ENCODE measurements around the gene PRR33. TPM values are rescaled to one million over a fixed set of nuclear protein-coding genes. Genes with fewer than 3 reads are reported as not detected.

The PRR33 gene
- total RNA-seq, 2 experiments from 2014 or later = not detected

GRCh38 chr11:1881442-1882264 lies 10.0 kb downstream of the PRR33 start:
- ATAC-seq (ENCODE audit: poor library complexity) (peak; percentile 13), DNase-seq (peak in 4 of 14 experiments; percentile 33 to 43 (median 38))
- peaks cover 52% of the 10 kb centered on the region for H3K36me3 ChIP-seq (ENCODE audit: insufficient read depth, low read length)
- H3K27me3 ChIP-seq (ENCODE audit: control insufficient read depth in 1 of 2, insufficient read depth in 2 of 2, low read length in 2 of 2) = no peaks in the 10 kb centered on the region
- no peak overlapping the region for H3K4me3 ChIP-seq (ENCODE audit: low read length)
- Mint-ChIP-seq H3K4me1 (ENCODE audit: low read depth) (peaks cover 14% of the 10 kb centered on the region), H3K27me3 (no peaks in the 10 kb centered on the region), H3K9me3 (no peaks in the 10 kb centered on the region), H3K27ac (peak overlapping the region; percentile 57), H3K4me3 (no peak overlapping the region), H3K36me3 (ENCODE audit: low read depth) (peaks cover 18% of the 10 kb centered on the region)
- intact Hi-C loops (cut with DNase I, micrococcal nuclease) = loop anchor here (1.0 to 5.0 kb wide), 4 partner anchors 36 to 271 kb away; partner anchors contain the start of gene TNNT3 (in 1 of the 2)
- TF ChIP-seq, protein P1, sequence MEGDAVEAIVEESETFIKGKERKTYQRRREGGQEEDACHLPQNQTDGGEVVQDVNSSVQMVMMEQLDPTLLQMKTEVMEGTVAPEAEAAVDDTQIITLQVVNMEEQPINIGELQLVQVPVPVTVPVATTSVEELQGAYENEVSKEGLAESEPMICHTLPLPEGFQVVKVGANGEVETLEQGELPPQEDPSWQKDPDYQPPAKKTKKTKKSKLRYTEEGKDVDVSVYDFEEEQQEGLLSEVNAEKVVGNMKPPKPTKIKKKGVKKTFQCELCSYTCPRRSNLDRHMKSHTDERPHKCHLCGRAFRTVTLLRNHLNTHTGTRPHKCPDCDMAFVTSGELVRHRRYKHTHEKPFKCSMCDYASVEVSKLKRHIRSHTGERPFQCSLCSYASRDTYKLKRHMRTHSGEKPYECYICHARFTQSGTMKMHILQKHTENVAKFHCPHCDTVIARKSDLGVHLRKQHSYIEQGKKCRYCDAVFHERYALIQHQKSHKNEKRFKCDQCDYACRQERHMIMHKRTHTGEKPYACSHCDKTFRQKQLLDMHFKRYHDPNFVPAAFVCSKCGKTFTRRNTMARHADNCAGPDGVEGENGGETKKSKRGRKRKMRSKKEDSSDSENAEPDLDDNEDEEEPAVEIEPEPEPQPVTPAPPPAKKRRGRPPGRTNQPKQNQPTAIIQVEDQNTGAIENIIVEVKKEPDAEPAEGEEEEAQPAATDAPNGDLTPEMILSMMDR (IDR thresholded peaks at IDR 0.05) = no peak
- peak overlapping the region in 1 of 2 donors; percentile 29 for H3K27ac ChIP-seq (ENCODE audit: low read depth in 1 of 2, low read length in 2 of 2)
- ChIA-PET CTCF (interaction anchor here (0.6 to 1.7 kb wide), 19 partner anchors 12 to 270 kb away, joined by 3 to 37 read pairs (median 4); partner anchors contain the start of genes LSP1 and TNNI2), POLR2A (interaction anchor here (0.6 to 4.7 kb wide), 11 partner anchors 9 to 413 kb away, joined by 3 to 23 read pairs (median 4); partner anchors contain the start of genes LSP1, PRR33 and TNNT3)
- H3K9me3 ChIP-seq (ENCODE audit: control insufficient read depth in 1 of 2, insufficient read depth in 1 of 2, low read length in 2 of 2) = no peaks in the 10 kb centered on the region
- peaks cover 47% of the 10 kb centered on the region for H3K4me1 ChIP-seq (ENCODE audit: insufficient read depth, low read length)

DNA sequence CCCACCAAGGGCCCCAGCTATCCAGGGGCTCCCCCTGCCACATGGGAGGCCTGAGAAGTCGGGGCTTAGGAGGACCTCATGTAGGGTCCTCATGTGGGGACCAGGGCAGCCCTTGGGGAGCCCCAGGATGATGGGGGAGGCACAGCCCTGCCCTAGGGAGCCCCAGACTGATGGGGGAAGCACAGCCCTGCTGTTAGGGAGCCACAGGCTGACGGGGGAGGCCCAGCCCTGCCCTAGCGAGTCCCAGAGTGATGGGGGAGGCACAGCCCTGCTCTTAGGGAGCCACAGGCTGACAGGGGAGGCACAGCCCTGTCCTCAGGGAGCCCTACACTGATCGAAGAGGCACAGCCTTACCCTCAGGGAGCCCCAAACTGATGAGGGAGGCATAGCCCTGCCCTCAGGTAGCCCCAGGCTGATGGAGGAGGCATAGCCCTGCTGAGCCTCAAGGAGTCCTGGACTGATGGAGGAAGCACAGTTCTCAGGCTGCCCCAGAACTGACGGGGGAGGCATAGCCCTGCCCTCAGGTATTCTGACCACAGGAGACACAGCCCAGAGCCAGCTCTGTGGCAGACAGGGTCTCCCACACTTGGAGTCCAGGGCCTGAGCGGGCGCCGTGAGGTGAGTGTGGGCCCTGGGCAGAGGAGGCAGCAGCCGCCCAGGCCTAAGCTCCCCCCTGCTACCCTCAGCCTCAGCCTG lies 10.8 kb downstream of the PRR33 start:
- Mint-ChIP-seq H3K27me3 (no peaks in the 10 kb centered on the region), H3K36me3 (ENCODE audit: low read depth) (peaks cover 18% of the 10 kb centered on the region), H3K27ac (peak overlapping the region; percentile 64), H3K4me1 (ENCODE audit: low read depth) (peaks cover 14% of the 10 kb centered on the region), H3K9me3 (no peaks in the 10 kb centered on the region), H3K4me3 (no peak overlapping the region)
- Histone ChIP-seq H3K9me3 (ENCODE audit: control insufficient read depth in 1 of 2, insufficient read depth in 1 of 2, low read length in 2 of 2) (no peaks in the 10 kb centered on the region), H3K27me3 (ENCODE audit: control insufficient read depth in 1 of 2, insufficient read depth in 2 of 2, low read length in 2 of 2) (no peaks in the 10 kb centered on the region), H3K27ac (ENCODE audit: low read depth in 1 of 2, low read length in 2 of 2) (peak overlapping the region in 1 of 2 donors; percentile 10), H3K4me3 (ENCODE audit: low read length) (no peak overlapping the region), H3K4me1 (ENCODE audit: insufficient read depth, low read length) (peaks cover 54% of the 10 kb centered on the region), H3K36me3 (ENCODE audit: insufficient read depth, low read length) (peaks cover 50% of the 10 kb centered on the region)
- intact Hi-C loops (cut with DNase I, micrococcal nuclease) = loop anchor here (5.0 kb wide), 2 partner anchors 36 to 271 kb away; partner anchors contain the start of gene TNNT3 (in 1 of the 2)
- DNase-seq = peak in 1 of 14 experiments; percentile 39
- TF ChIP-seq, protein P1 (IDR thresholded peaks at IDR 0.05) = no peak
- no peak for ATAC-seq (ENCODE audit: poor library complexity)
- CTCF ChIA-PET = no interaction called here
- POLR2A ChIA-PET = interaction anchor here (0.6 to 4.7 kb wide), 6 partner anchors 10 to 412 kb away, joined by 3 to 23 read pairs (median 6); partner anchors contain the start of genes LSP1 and PRR33

- H3K27me3 Mint-ChIP-seq = no peaks in the 10 kb centered on the region
- intact Hi-C loops (cut with DNase I, micrococcal nuclease) = loop anchor here (5.0 kb wide), 2 partner anchors 37 to 272 kb away; partner anchors contain the start of gene TNNT3 (in 1 of the 2)
Observed at GRCh38 chr11:1879941-1880720, 11.6 kb downstream of the PRR33 start.

More at GRCh38 chr11:1879941-1880720, 11.6 kb downstream of the PRR33 start:
- Mint-ChIP-seq H3K4me3 (no peak overlapping the region), H3K4me1 (ENCODE audit: low read depth) (peaks cover 18% of the 10 kb centered on the region), H3K27ac (peak overlapping the region; percentile 64), H3K36me3 (ENCODE audit: low read depth) (peaks cover 22% of the 10 kb centered on the region), H3K9me3 (no peaks in the 10 kb centered on the region)
- ATAC-seq (ENCODE audit: poor library complexity) = no peak
- Histone ChIP-seq H3K9me3 (ENCODE audit: control insufficient read depth in 1 of 2, insufficient read depth in 1 of 2, low read length in 2 of 2) (no peaks in the 10 kb centered on the region), H3K27ac (ENCODE audit: low read depth in 1 of 2, low read length in 2 of 2) (peak overlapping the region in 1 of 2 donors; percentile 10), H3K4me3 (ENCODE audit: low read length) (no peak overlapping the region), H3K4me1 (ENCODE audit: insufficient read depth, low read length) (peaks cover 62% of the 10 kb centered on the region), H3K27me3 (ENCODE audit: control insufficient read depth in 1 of 2, insufficient read depth in 2 of 2, low read length in 2 of 2) (no peaks in the 10 kb centered on the region), H3K36me3 (ENCODE audit: insufficient read depth, low read length) (peaks cover 47% of the 10 kb centered on the region)
- DNase-seq = peak in 1 of 14 experiments; percentile 30
- CTCF ChIA-PET = no interaction called here
- POLR2A ChIA-PET = interaction anchor here (1.4 to 4.7 kb wide), 2 partner anchors 27 to 30 kb away, joined by 4 to 23 read pairs; partner anchors contain the start of gene LSP1
- TF ChIP-seq, protein P1 (IDR thresholded peaks at IDR 0.05) = no peak

Data from CD4-positive, alpha-beta T cell (primary cell).